HG02759 (cell line): Measurements from ENCODE around the gene TNPO2.

Experiments used
- ATAC-seq: cut with Tn5 transposase; IDR thresholded peaks from one replicate; pipeline ENCODE4 v1.9.1; 2021; ENCODE audit warnings: mild to moderate bottlenecking, moderate library complexity; ENCODE audit not compliant: unreplicated experiment

TNPO2 gene

GRCh38 chr19:12652219-12652618 is 71.5 kb downstream of the TNPO2 start:
- ATAC-seq: no peak

DNA sequence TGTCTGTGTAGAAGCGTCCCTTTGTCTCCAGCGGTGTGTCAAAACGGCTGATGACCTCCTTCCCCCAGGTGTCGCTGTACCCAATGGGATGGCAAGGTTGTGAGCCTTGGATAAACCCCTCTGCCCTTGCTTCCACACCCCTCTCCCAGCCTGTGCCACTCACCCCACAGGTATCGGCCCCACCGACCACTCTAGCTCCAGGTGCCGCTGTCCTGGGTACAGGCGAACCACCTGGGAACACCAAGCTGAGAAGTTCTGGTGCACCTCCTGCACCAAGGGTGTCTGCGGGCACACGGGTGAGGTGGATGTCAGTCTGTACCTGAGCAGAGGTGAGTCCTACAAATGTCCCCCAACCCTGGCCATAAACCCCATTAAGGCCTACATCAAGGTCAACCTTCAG is 73.8 kb downstream of the TNPO2 start:
- no peak for ATAC-seq
